Measurements from ENCODE around the gene B3GNT9.

DNA sequence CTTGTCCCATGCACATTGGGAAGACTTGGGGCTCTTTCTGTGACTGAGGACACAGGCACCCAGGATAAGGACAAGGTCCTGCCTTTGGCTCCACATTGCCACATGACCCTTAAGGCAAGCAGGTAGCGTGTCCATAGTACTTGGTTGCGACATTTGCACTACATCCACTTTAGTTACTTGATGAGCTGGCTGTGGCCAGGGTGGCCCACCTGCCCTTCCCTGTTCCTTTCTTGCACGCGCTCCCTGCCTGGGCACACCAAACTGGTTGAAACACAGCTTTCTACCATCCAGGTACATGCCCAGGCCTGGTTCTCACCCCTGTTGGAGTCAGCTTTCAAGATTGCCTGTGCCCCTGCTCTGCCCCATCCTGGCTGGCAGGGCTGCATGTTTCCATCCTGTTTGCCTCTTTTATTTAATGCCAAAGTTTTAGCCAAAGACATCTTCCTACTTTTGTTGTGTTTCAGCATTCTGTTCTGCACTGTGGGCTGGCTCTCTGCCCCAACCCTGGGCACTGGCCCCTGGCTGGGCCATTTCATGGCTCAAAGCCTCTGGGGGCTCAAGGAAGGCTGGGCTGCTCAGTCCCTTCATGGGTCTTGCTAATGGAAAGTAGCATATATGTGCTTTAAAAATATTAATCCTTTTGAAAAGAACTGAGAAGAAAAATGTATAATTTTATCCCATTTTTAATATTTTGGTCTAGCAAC, 3.2 kb downstream of the B3GNT9 start:
- TF ChIP-seq, protein P1, sequence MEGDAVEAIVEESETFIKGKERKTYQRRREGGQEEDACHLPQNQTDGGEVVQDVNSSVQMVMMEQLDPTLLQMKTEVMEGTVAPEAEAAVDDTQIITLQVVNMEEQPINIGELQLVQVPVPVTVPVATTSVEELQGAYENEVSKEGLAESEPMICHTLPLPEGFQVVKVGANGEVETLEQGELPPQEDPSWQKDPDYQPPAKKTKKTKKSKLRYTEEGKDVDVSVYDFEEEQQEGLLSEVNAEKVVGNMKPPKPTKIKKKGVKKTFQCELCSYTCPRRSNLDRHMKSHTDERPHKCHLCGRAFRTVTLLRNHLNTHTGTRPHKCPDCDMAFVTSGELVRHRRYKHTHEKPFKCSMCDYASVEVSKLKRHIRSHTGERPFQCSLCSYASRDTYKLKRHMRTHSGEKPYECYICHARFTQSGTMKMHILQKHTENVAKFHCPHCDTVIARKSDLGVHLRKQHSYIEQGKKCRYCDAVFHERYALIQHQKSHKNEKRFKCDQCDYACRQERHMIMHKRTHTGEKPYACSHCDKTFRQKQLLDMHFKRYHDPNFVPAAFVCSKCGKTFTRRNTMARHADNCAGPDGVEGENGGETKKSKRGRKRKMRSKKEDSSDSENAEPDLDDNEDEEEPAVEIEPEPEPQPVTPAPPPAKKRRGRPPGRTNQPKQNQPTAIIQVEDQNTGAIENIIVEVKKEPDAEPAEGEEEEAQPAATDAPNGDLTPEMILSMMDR (conservative IDR thresholded peaks at IDR 0.05; ENCODE audit: low read depth, low read length), result no peak
- TF ChIP-seq EZH2 (IDR thresholded peaks at IDR 0.05; ENCODE audit: low read length, unreplicated experiment), result no peak
